ENCODE results near the gene TAL1.
"Not testable (repeated sequence)": the region's sequence is repeated elsewhere in the genome, so short reads cannot be mapped to it uniquely, and the experiment has no call there.

The TAL1 gene

GRCh38 chr1:47232187-47232874 lies at the start of gene TAL1:
Gene TAL1 (minus strand): TSS chr1:47232225. CDS start chr1:47225888, 6,337 bp downstream.
- in situ Hi-C loops (cut with MboI; ENCODE audit: low sequenced_read_pairs) = no loop called here

GRCh38 chr1:47280142-47280541 lies 48.1 kb upstream of the TAL1 start:
- in situ Hi-C loops (cut with MboI; ENCODE audit: low sequenced_read_pairs) = no loop called here

GRCh38 chr1:47276850-47277249 lies 44.8 kb upstream of the TAL1 start:
- in situ Hi-C loops (cut with MboI; ENCODE audit: low sequenced_read_pairs) = no loop called here

GRCh38 chr1:47275811-47276210 lies 43.8 kb upstream of the TAL1 start:
- in situ Hi-C loops (cut with MboI; ENCODE audit: low sequenced_read_pairs) = not testable (repeated sequence)

- in situ Hi-C loops (cut with MboI; ENCODE audit: low sequenced_read_pairs) = not testable (repeated sequence)
These were observed 33.5 kb upstream of the TAL1 start for GRCh38 chr1:47265529-47265928.

GRCh38 chr1:47262787-47263413 lies 30.9 kb upstream of the TAL1 start:
- in situ Hi-C loops (cut with MboI; ENCODE audit: low sequenced_read_pairs) = no loop called here

- in situ Hi-C loops (cut with MboI; ENCODE audit: low sequenced_read_pairs) = no loop called here
These were observed 25.2 kb upstream of the TAL1 start for GRCh38 chr1:47257224-47257623.

GRCh38 chr1:47252795-47253194 lies 20.8 kb upstream of the TAL1 start:
- in situ Hi-C loops (cut with MboI; ENCODE audit: low sequenced_read_pairs) = no loop called here

- in situ Hi-C loops (cut with MboI; ENCODE audit: low sequenced_read_pairs) = no loop called here
These were observed 20.3 kb upstream of the TAL1 start for GRCh38 chr1:47252369-47252768.

- in situ Hi-C loops (cut with MboI; ENCODE audit: low sequenced_read_pairs) = no loop called here
These were observed 17.7 kb upstream of the TAL1 start for GRCh38 chr1:47249755-47250154.

- in situ Hi-C loops (cut with MboI; ENCODE audit: low sequenced_read_pairs) = no loop called here
These were observed 12.4 kb upstream of the TAL1 start for GRCh38 chr1:47244339-47244862.

GRCh38 chr1:47243910-47244309 lies 11.9 kb upstream of the TAL1 start:
- in situ Hi-C loops (cut with MboI; ENCODE audit: low sequenced_read_pairs) = no loop called here

GRCh38 chr1:47241114-47242113 lies 9.4 kb upstream of the TAL1 start:
- in situ Hi-C loops (cut with MboI; ENCODE audit: low sequenced_read_pairs) = no loop called here

- in situ Hi-C loops (cut with MboI; ENCODE audit: low sequenced_read_pairs) = no loop called here
These were observed 7.0 kb upstream of the TAL1 start for GRCh38 chr1:47238935-47239592.

GRCh38 chr1:47235806-47236205 lies 3.8 kb upstream of the TAL1 start:
- in situ Hi-C loops (cut with MboI; ENCODE audit: low sequenced_read_pairs) = no loop called here

GRCh38 chr1:47235241-47235681 lies 3.2 kb upstream of the TAL1 start:
- in situ Hi-C loops (cut with MboI; ENCODE audit: low sequenced_read_pairs) = no loop called here

GRCh38 chr1:47233186-47233585 lies 1.2 kb upstream of the TAL1 start:
- in situ Hi-C loops (cut with MboI; ENCODE audit: low sequenced_read_pairs) = no loop called here

- in situ Hi-C loops (cut with MboI; ENCODE audit: low sequenced_read_pairs) = no loop called here
These were observed 481 bp downstream of the TAL1 start for GRCh38 chr1:47231301-47232186.

- in situ Hi-C loops (cut with MboI; ENCODE audit: low sequenced_read_pairs) = no loop called here
These were observed 1.2 kb downstream of the TAL1 start for GRCh38 chr1:47230692-47231300.

All from HL-60/S4 (cell line).